ENCODE results near the gene DROSHA.
"Not testable (repeated sequence)": the region's sequence is repeated elsewhere in the genome, so short reads cannot be mapped to it uniquely, and the experiment has no call there.

The DROSHA gene

DNA sequence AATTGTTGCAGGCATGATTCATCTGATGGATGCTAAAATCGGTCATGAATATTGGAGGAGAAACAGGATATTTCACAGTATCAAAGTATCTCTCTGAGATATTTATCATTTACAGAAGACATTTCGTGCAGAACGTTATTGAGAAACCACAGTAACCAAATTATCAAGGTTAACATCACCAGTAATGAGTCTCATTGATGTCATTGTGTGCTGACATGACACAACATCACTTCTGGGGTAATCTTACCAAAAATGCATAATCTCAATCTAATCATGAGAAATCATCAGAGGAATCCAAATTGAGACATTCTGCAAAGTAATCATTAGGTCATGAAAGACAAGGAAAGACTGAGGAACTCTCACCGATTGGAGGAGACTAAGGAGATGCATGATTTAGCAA lies 42.9 kb upstream of the DROSHA start:
- Histone ChIP-seq H3K4me2 (ENCODE audit: low read depth, low read length) (no peak overlapping the region), H3F3A (ENCODE audit: insufficient read depth, low read length) (no peaks in the 10 kb centered on the region), H3K4me3 (ENCODE audit: low read length) (no peak overlapping the region), H4K20me1 (ENCODE audit: insufficient read depth, low read length) (no peaks in the 10 kb centered on the region), H3K4me1 (ENCODE audit: low read length) (no peaks in the 10 kb centered on the region), H2AFZ (ENCODE audit: low read length) (no peak overlapping the region), H3K27me3 (replicated peaks; ENCODE audit: insufficient read depth, low read length) (no peaks in the 10 kb centered on the region), H3K27ac (ENCODE audit: low read length) (no peak overlapping the region), H3K9me2 (replicated peaks; ENCODE audit: insufficient read depth, low read length) (no peaks in the 10 kb centered on the region), H3K9me3 (replicated peaks; ENCODE audit: insufficient read depth, low read length) (no peaks in the 10 kb centered on the region), H3K9ac (ENCODE audit: low read length) (no peak overlapping the region), H3K36me3 (replicated peaks; ENCODE audit: insufficient read depth, low read length) (no peaks in the 10 kb centered on the region), H3K79me2 (ENCODE audit: low read length) (no peaks in the 10 kb centered on the region)
- TF ChIP-seq EZH2 (optimal IDR thresholded peaks at IDR 0.05; ENCODE audit: low read depth, low read length) (no peak), EZH2phosphoT487 (IDR thresholded peaks at IDR 0.05; ENCODE audit: low read length) (no peak)
- DNase-seq, result no peak

DNA sequence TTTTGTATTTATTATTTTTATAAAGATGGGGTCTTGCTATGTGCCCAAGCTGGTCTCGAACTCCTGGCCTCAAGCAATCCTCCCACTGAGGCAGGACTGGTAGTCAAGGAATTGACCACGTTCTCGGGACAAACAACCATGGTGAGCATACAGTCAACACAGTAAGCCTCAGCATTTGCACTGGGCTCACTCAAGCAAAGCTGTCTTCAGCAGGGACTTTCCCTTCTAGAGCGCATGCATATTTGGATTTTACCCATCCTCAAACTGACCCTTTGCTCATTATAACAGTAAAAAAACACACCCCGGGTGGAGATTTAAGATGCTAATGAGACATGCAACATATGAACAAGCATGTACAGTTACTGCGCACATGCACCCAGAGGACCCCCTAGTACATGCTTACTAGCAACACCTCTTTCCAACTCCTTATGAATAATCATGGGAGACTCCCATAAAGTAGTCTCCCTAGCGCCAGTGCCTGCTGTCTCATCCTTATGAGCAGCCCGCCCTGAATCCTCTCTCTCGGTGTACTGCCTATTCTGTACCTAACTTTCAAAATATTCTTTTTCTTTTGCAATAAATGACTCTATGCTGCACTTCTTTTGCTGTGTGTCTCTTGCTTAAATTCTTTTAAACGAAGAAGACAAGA lies 41.7 kb upstream of the DROSHA start:
- Histone ChIP-seq H3K27ac (ENCODE audit: low read length) (no peak overlapping the region), H3K36me3 (replicated peaks; ENCODE audit: insufficient read depth, low read length) (no peaks in the 10 kb centered on the region), H3F3A (ENCODE audit: insufficient read depth, low read length) (no peaks in the 10 kb centered on the region), H3K4me3 (ENCODE audit: low read length) (no peak overlapping the region), H2AFZ (ENCODE audit: low read length) (no peak overlapping the region), H3K4me1 (ENCODE audit: low read length) (no peaks in the 10 kb centered on the region), H3K9me3 (replicated peaks; ENCODE audit: insufficient read depth, low read length) (no peaks in the 10 kb centered on the region), H3K4me2 (ENCODE audit: low read depth, low read length) (no peak overlapping the region), H3K9ac (ENCODE audit: low read length) (no peak overlapping the region), H3K27me3 (replicated peaks; ENCODE audit: insufficient read depth, low read length) (no peaks in the 10 kb centered on the region), H4K20me1 (ENCODE audit: insufficient read depth, low read length) (no peaks in the 10 kb centered on the region), H3K79me2 (ENCODE audit: low read length) (no peaks in the 10 kb centered on the region), H3K9me2 (replicated peaks; ENCODE audit: insufficient read depth, low read length) (no peaks in the 10 kb centered on the region)
- DNase-seq, result no peak
- TF ChIP-seq EZH2phosphoT487 (IDR thresholded peaks at IDR 0.05; ENCODE audit: low read length), result no peak
- TF ChIP-seq EZH2 (optimal IDR thresholded peaks at IDR 0.05; ENCODE audit: low read depth, low read length), result no peak
- TF ChIP-seq, protein P1, sequence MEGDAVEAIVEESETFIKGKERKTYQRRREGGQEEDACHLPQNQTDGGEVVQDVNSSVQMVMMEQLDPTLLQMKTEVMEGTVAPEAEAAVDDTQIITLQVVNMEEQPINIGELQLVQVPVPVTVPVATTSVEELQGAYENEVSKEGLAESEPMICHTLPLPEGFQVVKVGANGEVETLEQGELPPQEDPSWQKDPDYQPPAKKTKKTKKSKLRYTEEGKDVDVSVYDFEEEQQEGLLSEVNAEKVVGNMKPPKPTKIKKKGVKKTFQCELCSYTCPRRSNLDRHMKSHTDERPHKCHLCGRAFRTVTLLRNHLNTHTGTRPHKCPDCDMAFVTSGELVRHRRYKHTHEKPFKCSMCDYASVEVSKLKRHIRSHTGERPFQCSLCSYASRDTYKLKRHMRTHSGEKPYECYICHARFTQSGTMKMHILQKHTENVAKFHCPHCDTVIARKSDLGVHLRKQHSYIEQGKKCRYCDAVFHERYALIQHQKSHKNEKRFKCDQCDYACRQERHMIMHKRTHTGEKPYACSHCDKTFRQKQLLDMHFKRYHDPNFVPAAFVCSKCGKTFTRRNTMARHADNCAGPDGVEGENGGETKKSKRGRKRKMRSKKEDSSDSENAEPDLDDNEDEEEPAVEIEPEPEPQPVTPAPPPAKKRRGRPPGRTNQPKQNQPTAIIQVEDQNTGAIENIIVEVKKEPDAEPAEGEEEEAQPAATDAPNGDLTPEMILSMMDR (IDR thresholded peaks at IDR 0.05; ENCODE audit: low read length), result no peak

DNA sequence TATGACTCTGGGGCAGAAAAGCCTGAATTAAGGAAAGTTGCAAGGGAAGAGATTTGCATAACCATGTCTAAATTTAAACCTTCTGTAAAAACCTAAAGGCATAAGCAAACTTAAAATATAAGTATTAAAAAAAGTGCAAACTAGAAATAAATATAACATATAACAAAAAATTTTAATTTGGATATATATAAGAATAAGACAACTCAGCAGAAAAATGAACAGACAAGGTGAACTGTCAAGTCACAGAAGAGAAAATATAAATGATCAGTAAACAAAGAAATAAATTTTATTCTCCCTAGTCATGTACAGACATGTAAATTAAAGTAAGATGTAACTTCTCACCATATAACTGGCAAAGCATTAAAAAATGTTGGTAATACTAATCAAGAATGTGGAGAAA lies 37.2 kb upstream of the DROSHA start:
- no peak overlapping the region for H3K27ac ChIP-seq (ENCODE audit: low read length)
- H3K9me2 ChIP-seq (replicated peaks; ENCODE audit: insufficient read depth, low read length), result no peaks in the 10 kb centered on the region
- H3K4me2 ChIP-seq (ENCODE audit: low read depth, low read length), result no peak overlapping the region
- no peak overlapping the region for H2AFZ ChIP-seq (ENCODE audit: low read length)
- H3K4me1 ChIP-seq (ENCODE audit: low read length), result no peaks in the 10 kb centered on the region
- H3K36me3 ChIP-seq (replicated peaks; ENCODE audit: insufficient read depth, low read length), result no peaks in the 10 kb centered on the region
- no peak overlapping the region for H3K4me3 ChIP-seq (ENCODE audit: low read length)
- H3K79me2 ChIP-seq (ENCODE audit: low read length), result no peaks in the 10 kb centered on the region
- no peak overlapping the region for H3K9ac ChIP-seq (ENCODE audit: low read length)
- H3F3A ChIP-seq (ENCODE audit: insufficient read depth, low read length), result no peaks in the 10 kb centered on the region
- no peak for DNase-seq
- TF ChIP-seq EZH2phosphoT487 (IDR thresholded peaks at IDR 0.05; ENCODE audit: low read length), result no peak
- TF ChIP-seq, protein P1 (IDR thresholded peaks at IDR 0.05; ENCODE audit: low read length), result no peak
- no peak for TF ChIP-seq EZH2 (optimal IDR thresholded peaks at IDR 0.05; ENCODE audit: low read depth, low read length)
- no peaks in the 10 kb centered on the region for H3K27me3 ChIP-seq (replicated peaks; ENCODE audit: insufficient read depth, low read length)
- no peaks in the 10 kb centered on the region for H3K9me3 ChIP-seq (replicated peaks; ENCODE audit: insufficient read depth, low read length)
- no peaks in the 10 kb centered on the region for H4K20me1 ChIP-seq (ENCODE audit: insufficient read depth, low read length)

DNA sequence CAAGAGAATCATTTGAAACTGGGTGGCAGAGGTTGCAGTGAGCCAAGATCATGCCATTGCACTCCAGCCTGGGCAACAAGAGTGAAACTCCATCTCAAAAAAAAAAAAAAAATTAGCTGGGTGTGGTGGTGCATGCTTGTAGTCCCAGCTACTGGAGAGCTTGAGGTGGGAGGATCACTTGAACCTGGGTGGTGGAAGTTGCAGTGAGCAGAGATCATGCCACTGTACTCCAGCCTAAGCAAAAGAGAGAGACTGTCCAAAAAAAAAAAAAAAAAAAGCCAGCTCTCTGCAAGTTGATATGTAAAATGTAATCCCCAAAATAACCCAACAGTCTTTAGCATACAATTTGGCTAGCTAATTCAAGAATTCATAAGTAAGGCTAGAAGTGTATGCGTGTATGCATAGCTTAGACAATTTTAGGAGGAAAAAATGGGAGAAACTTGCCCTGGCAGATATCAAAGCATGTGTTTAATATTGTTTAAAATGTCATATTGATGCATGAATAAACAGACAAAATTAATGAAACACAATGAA lies 36.5 kb upstream of the DROSHA start:
- H3K27ac ChIP-seq (ENCODE audit: low read length), result no peak overlapping the region
- no peaks in the 10 kb centered on the region for H4K20me1 ChIP-seq (ENCODE audit: insufficient read depth, low read length)
- no peaks in the 10 kb centered on the region for H3K79me2 ChIP-seq (ENCODE audit: low read length)
- H3K9me2 ChIP-seq (replicated peaks; ENCODE audit: insufficient read depth, low read length), result no peaks in the 10 kb centered on the region
- no peak overlapping the region for H3K9ac ChIP-seq (ENCODE audit: low read length)
- no peaks in the 10 kb centered on the region for H3K36me3 ChIP-seq (replicated peaks; ENCODE audit: insufficient read depth, low read length)
- H3F3A ChIP-seq (ENCODE audit: insufficient read depth, low read length), result no peaks in the 10 kb centered on the region
- no peak for TF ChIP-seq EZH2phosphoT487 (IDR thresholded peaks at IDR 0.05; ENCODE audit: low read length)
- no peak for TF ChIP-seq EZH2 (optimal IDR thresholded peaks at IDR 0.05; ENCODE audit: low read depth, low read length)
- TF ChIP-seq, protein P1 (IDR thresholded peaks at IDR 0.05; ENCODE audit: low read length), result no peak
- H3K4me2 ChIP-seq (ENCODE audit: low read depth, low read length), result no peak overlapping the region
- no peaks in the 10 kb centered on the region for H3K27me3 ChIP-seq (replicated peaks; ENCODE audit: insufficient read depth, low read length)
- H2AFZ ChIP-seq (ENCODE audit: low read length), result no peak overlapping the region
- H3K9me3 ChIP-seq (replicated peaks; ENCODE audit: insufficient read depth, low read length), result no peaks in the 10 kb centered on the region
- no peaks in the 10 kb centered on the region for H3K4me1 ChIP-seq (ENCODE audit: low read length)
- DNase-seq, result no peak
- no peak overlapping the region for H3K4me3 ChIP-seq (ENCODE audit: low read length)

DNA sequence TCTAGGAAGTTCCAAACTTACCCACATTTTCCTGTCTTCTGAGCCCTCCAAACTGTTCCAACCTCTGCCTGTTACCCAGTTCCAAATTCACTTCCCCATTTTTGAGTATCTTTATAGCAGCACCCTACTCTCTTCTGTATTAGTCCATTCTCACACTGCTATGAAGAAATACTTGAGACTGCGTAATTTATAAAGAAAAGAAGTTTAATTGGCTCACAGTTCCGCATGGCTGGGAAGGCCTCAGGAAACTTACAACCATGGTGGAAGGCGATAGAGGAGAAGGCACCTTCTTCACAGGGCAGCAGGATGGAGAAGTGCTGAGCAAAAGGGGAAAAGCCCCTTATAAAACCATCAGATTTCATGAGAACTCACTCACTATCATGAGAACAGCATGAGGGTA lies 34.5 kb upstream of the DROSHA start:
- H4K20me1 ChIP-seq (ENCODE audit: insufficient read depth, low read length); H2AFZ ChIP-seq (ENCODE audit: low read length); H3K9me3 ChIP-seq (replicated peaks; ENCODE audit: insufficient read depth, low read length); DNase-seq; H3K27ac ChIP-seq (ENCODE audit: low read length); H3K9me2 ChIP-seq (replicated peaks; ENCODE audit: insufficient read depth, low read length); H3K4me3 ChIP-seq (ENCODE audit: low read length); H3K79me2 ChIP-seq (ENCODE audit: low read length); H3F3A ChIP-seq (ENCODE audit: insufficient read depth, low read length); H3K4me2 ChIP-seq (ENCODE audit: low read depth, low read length); H3K4me1 ChIP-seq (ENCODE audit: low read length); H3K36me3 ChIP-seq (replicated peaks; ENCODE audit: insufficient read depth, low read length); H3K27me3 ChIP-seq (replicated peaks; ENCODE audit: insufficient read depth, low read length); H3K9ac ChIP-seq (ENCODE audit: low read length): not testable (repeated sequence)

Data from MM.1S (cell line).